HepG2 (cell line): ENCODE measurements around the gene ZNF556. TPM values are rescaled to one million over a fixed set of nuclear protein-coding genes. Genes with fewer than 3 reads are reported as not detected.

Source experiments
- CENPT ChIP-seq: sonication (generic); formaldehyde crosslinking; IDR thresholded peaks from 2 replicates; pipeline ENCODE4 v1.8.0; 2022; ENCODE audit warnings: low read depth, mild to moderate bottlenecking, moderate library complexity, missing genetic modification reagents
- ELF1 ChIP-seq: sonication (generic); formaldehyde crosslinking; IDR thresholded peaks from 2 replicates; pipeline ENCODE4 v1.4.0; 2020; ENCODE audit warnings: missing genetic modification reagents
- ETV6 ChIP-seq: sonication (generic); formaldehyde crosslinking; conservative IDR thresholded peaks from 2 replicates; pipeline ENCODE4 v1.4.0; 2020; ENCODE audit warnings: missing genetic modification reagents
- GLI4 ChIP-seq: sonication (generic); formaldehyde crosslinking; IDR thresholded peaks from 2 replicates; pipeline ENCODE4 v1.5.1; 2020; ENCODE audit warnings: missing genetic modification reagents, mild to moderate bottlenecking, moderate library complexity, borderline replicate concordance
- HCFC1 ChIP-seq: fragments of 150-350 bp; IDR thresholded peaks from 2 replicates; pipeline ENCODE4 v1.6.1; 2014; ENCODE audit warnings: low read depth, low read length
- HNRNPUL1 ChIP-seq: fragments of 200-400 bp; formaldehyde crosslinking; IDR thresholded peaks from 2 replicates; pipeline ENCODE4 v1.6.1; 2017; ENCODE audit warnings: low read depth, mild to moderate bottlenecking, low read length, moderate library complexity
- KLF9 ChIP-seq: IDR thresholded peaks from 2 replicates; pipeline ENCODE4 v1.6.1; 2016; ENCODE audit warnings: low read depth
- MBD4 ChIP-seq: IDR thresholded peaks from 2 replicates; pipeline ENCODE4 v1.6.1; 2012; ENCODE audit warnings: low read length, inconsistent platforms, borderline replicate concordance
- NFRKB ChIP-seq: fragments of 450-650 bp; IDR thresholded peaks from 2 replicates; pipeline ENCODE4 v1.6.1; 2017
- NPAS2 ChIP-seq: sonication (generic); formaldehyde crosslinking; IDR thresholded peaks from 2 replicates; pipeline ENCODE4 v1.8.0; 2022; ENCODE audit warnings: mild to moderate bottlenecking, missing genetic modification reagents, borderline replicate concordance
- POLR2G ChIP-seq: fragments of 200-400 bp; formaldehyde crosslinking; IDR thresholded peaks from 2 replicates; pipeline ENCODE4 v1.6.1; 2018; ENCODE audit warnings: mild to moderate bottlenecking, low read depth, low read length, moderate library complexity
- PPARG ChIP-seq: conservative IDR thresholded peaks from 2 replicates; pipeline ENCODE4 v1.6.1; 2016; ENCODE audit warnings: missing biosample characterization, missing genetic modification reagents
- SALL1 ChIP-seq: sonication (generic); formaldehyde crosslinking; IDR thresholded peaks from 2 replicates; pipeline ENCODE4 v1.8.0; 2022; ENCODE audit warnings: mild to moderate bottlenecking, missing genetic modification reagents
- ZFP36 ChIP-seq: fragments of 150-350 bp; IDR thresholded peaks from 2 replicates; pipeline ENCODE4 v1.6.1; 2018; ENCODE audit warnings: borderline replicate concordance, low read length, low read depth; ENCODE audit not compliant: partially characterized antibody
- ZFP37 ChIP-seq: sonication (generic); formaldehyde crosslinking; IDR thresholded peaks from 2 replicates; pipeline ENCODE4 v1.4.0; 2020; ENCODE audit warnings: missing genetic modification reagents, borderline replicate concordance
- ZNF230 ChIP-seq: sonication (generic); formaldehyde crosslinking; IDR thresholded peaks from 2 replicates; pipeline ENCODE4 v1.4.0; 2020; ENCODE audit warnings: mild to moderate bottlenecking, missing genetic modification reagents
- ZNF274 ChIP-seq: sonication (generic); formaldehyde crosslinking; IDR thresholded peaks from 2 replicates; pipeline ENCODE4 v1.5.1; 2020; ENCODE audit warnings: mild to moderate bottlenecking, missing genetic modification reagents
- ZNF407 ChIP-seq: sonication (generic); formaldehyde crosslinking; IDR thresholded peaks from one replicate; pipeline ENCODE4 v1.5.1; 2020; ENCODE audit warnings: mild to moderate bottlenecking, missing genetic modification reagents; ENCODE audit errors: not compliant biosample characterization
- ZNF430 ChIP-seq: sonication (generic); formaldehyde crosslinking; IDR thresholded peaks from 2 replicates; pipeline ENCODE4 v1.9.0; 2021; ENCODE audit warnings: mild to moderate bottlenecking, missing genetic modification reagents
- ZNF761 ChIP-seq: sonication (generic); formaldehyde crosslinking; conservative IDR thresholded peaks from 2 replicates; pipeline ENCODE4 v1.4.0; 2020; ENCODE audit warnings: mild to moderate bottlenecking, missing genetic modification reagents
- polyA plus RNA-seq, 8 experiments: library from polyadenylated mRNA; depleted of rRNA in 3 of 8; stranded (reverse) in 7 of 8; unstranded in 1 of 8; fragments of >200 nt; fragmentation: Illumina TruSeq in 4 of 8; extraction: Trizol in 4 of 8; gene quantifications; 2 replicates each; pipeline versions ENCODE4 v1.2.1 to v1.2.3, GENCODE V29; 2011 to 2016; ENCODE audit warnings: low read depth in 4 of 8, missing spikeins in 1 of 8, mixed read lengths in 1 of 8; ENCODE audit not compliant: insufficient read depth in 1 of 8
- total RNA-seq, 5 experiments: library from RNA; depleted of rRNA; stranded (reverse); fragments of >200 nt; fragmentation: Illumina TruSeq; extraction: Trizol; gene quantifications; 2 replicates each; pipeline ENCODE4 v1.2.3, GENCODE V29; 2016; ENCODE audit warnings: low read depth in 1 of 5
- TF ChIP-seq, protein P1 (sequence below): sonication (generic); formaldehyde crosslinking; IDR thresholded peaks from 2 replicates; pipeline ENCODE4 v1.4.0; 2020; ENCODE audit warnings: missing genetic modification reagents, borderline replicate concordance

The ZNF556 gene
- total and polyA plus RNA-seq, 2 of the 13 experiments (the other 11 are each of a cell fraction or from before 2014, with no cell fraction given): 4.2 to 28.6 TPM

- TF ChIP-seq ZNF274 (CRISPR knock-in tag) (no peak; the same call in 1 of the 2 replicates), ZNF430 (CRISPR knock-in tag) (peak; percentile 81; the same call in 1 of the 2 replicates), HCFC1 (no peak), ZNF761 (0 out of 2 replicates have a peak, but pooled peaks have one; percentile 54), NFRKB (no peak), MBD4 (no peak), ZNF407 (no peak), CENPT (CRISPR knock-in tag) (no peak), PPARG (CRISPR knock-in tag) (no peak; the same call in 1 of the 2 replicates), HNRNPUL1 (no peak), ZFP37 (CRISPR knock-in tag) (no peak), ZFP36 (no peak), SALL1 (CRISPR knock-in tag) (peak; percentile 73), NPAS2 (no peak), GLI4 (CRISPR knock-in tag) (peak; percentile 59; the same call in 1 of the 2 replicates), ETV6 (CRISPR knock-in tag) (0 out of 2 replicates have a peak, but pooled peaks have one; percentile 60), KLF9 (CRISPR knock-in tag) (no peak), ZNF230 (peak; percentile 59; the same call in 1 of the 2 replicates), ELF1 (no peak; the same call in 1 of the 2 replicates), POLR2G (peak; percentile 98)
- TF ChIP-seq, protein P1, sequence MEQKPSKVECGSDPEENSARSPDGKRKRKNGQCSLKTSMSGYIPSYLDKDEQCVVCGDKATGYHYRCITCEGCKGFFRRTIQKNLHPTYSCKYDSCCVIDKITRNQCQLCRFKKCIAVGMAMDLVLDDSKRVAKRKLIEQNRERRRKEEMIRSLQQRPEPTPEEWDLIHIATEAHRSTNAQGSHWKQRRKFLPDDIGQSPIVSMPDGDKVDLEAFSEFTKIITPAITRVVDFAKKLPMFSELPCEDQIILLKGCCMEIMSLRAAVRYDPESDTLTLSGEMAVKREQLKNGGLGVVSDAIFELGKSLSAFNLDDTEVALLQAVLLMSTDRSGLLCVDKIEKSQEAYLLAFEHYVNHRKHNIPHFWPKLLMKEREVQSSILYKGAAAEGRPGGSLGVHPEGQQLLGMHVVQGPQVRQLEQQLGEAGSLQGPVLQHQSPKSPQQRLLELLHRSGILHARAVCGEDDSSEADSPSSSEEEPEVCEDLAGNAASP: peak; percentile 79; the same call in 1 of the 2 replicates
These were observed at the start of gene ZNF556 (continued) for GRCh38 chr19:2867025-2867991.
